CD4-positive, alpha-beta T cell (primary cell): ENCODE data around the gene COG7. TPM values are rescaled to one million over a fixed set of nuclear protein-coding genes. Genes with fewer than 3 reads are reported as not detected.

Experiments used
- ATAC-seq: fragments of 200-7000 bp; cut with Tn5 transposase; one replicate; pipeline ENCODE4 v1.10.0; 2022; ENCODE audit warnings: mild to moderate bottlenecking; ENCODE audit not compliant: poor library complexity
- CTCF ChIA-PET: fragments of 350-600 bp; sonication (Branson Sonifier 250); formaldehyde crosslinking; loops from one replicate; lab custom pipeline; 2021; ENCODE audit warnings: antibody characterized with exemption, inconsistent platforms; lab: Charles Lee
- POLR2A ChIA-PET: fragments of 350-600 bp; sonication (Branson Sonifier 250); formaldehyde crosslinking; loops from one replicate; lab custom pipeline; 2021; ENCODE audit warnings: antibody characterized with exemption, inconsistent platforms; lab: Charles Lee
- DNase-seq, 14 experiments: peaks; one replicate each; pipeline ENCODE4 v3.0.0-alpha.2; 2013 to 2020; ENCODE audit warnings: mixed read lengths in 2 of 14
- H3K27ac ChIP-seq, 2 donors: one replicate each; pipeline versions ENCODE4 v1.5.1 to v1.7.0; 2013; ENCODE audit warnings: low read length in 2 of 2, low read depth in 1 of 2, mild to moderate bottlenecking in 1 of 2
- H3K27me3 ChIP-seq, 2 experiments: 1 replicate in 1 of 2; 2 replicates in 1 of 2; pipeline versions ENCODE4 v1.6.1 to v1.7.0; 2013; ENCODE audit warnings: low read length in 2 of 2, control low read depth in 1 of 2, mild to moderate bottlenecking in 1 of 2, moderate library complexity in 1 of 2; ENCODE audit not compliant: insufficient read depth in 2 of 2, control insufficient read depth in 1 of 2
- H3K36me3 ChIP-seq: one replicate; pipeline ENCODE4 v1.6.1; 2013; ENCODE audit warnings: low read length, control low read depth; ENCODE audit not compliant: insufficient read depth
- H3K4me1 ChIP-seq: one replicate; pipeline ENCODE4 v1.6.1; 2013; ENCODE audit warnings: low read length, control low read depth; ENCODE audit not compliant: insufficient read depth
- H3K4me3 ChIP-seq: one replicate; pipeline ENCODE4 v1.5.1; 2013; ENCODE audit warnings: mild to moderate bottlenecking, low read length, moderate library complexity
- H3K9me3 ChIP-seq, 2 experiments: 1 replicate in 1 of 2; 2 replicates in 1 of 2; pipeline versions ENCODE4 v1.6.1 to v1.7.0; 2013; ENCODE audit warnings: low read length in 2 of 2, mild to moderate bottlenecking in 2 of 2, control low read depth in 1 of 2, moderate library complexity in 1 of 2; ENCODE audit not compliant: control insufficient read depth in 1 of 2, insufficient read depth in 1 of 2
- H3K27ac Mint-ChIP-seq: one replicate; pipeline ENCODE4 v1.8.0; 2020; ENCODE audit warnings: mixed read lengths
- H3K27me3 Mint-ChIP-seq: one replicate; pipeline ENCODE4 v1.8.0; 2021; ENCODE audit warnings: mixed read lengths
- H3K36me3 Mint-ChIP-seq: one replicate; pipeline ENCODE4 v1.8.0; 2021; ENCODE audit warnings: low read depth, mixed read lengths
- H3K4me1 Mint-ChIP-seq: one replicate; pipeline ENCODE4 v1.8.0; 2021; ENCODE audit warnings: low read depth, mixed read lengths
- H3K4me3 Mint-ChIP-seq: one replicate; pipeline ENCODE4 v1.8.0; 2020; ENCODE audit warnings: mild to moderate bottlenecking, mixed read lengths
- H3K9me3 Mint-ChIP-seq: one replicate; pipeline ENCODE4 v1.8.0; 2020; ENCODE audit warnings: mixed read lengths
- CTCF ChIP-seq: fragments of 200-600 bp; IDR thresholded peaks from one replicate; pipeline ENCODE4 v1.8.0; 2022; ENCODE audit warnings: antibody characterized with exemption, mild to moderate bottlenecking
- intact Hi-C, 2 experiments: fragments of 100-400 bp; cut with DNase I in 1 of 2; cut with micrococcal nuclease in 1 of 2; formaldehyde crosslinking; loops; one replicate each; pipeline versions ENCODE4 v1.15.1 to v1.9.0; 2023 to 2025; cut with DNase I, micrococcal nuclease
- total RNA-seq, 174 experiments: library from RNA in 2 of 174; stranded (reverse) in 2 of 174; gene quantifications; one replicate each; pipeline ENCODE4 v1.2.3 and lab custom pipeline; 2021 to 2026

Gene COG7
- total RNA-seq, 2 experiments from 2014 or later: 12.6 to 13.6 TPM

GRCh38 chr16:23356941-23357340 is 96.0 kb downstream of the COG7 start:
- POLR2A ChIA-PET: no interaction called here

GRCh38 chr16:23355106-23355670 is 97.8 kb downstream of the COG7 start:
- H3K4me3 ChIP-seq: no peak overlapping the region
- CTCF ChIA-PET: no interaction called here
- peaks cover 8% of the 10 kb centered on the region for H3K27me3 Mint-ChIP-seq
- H3K9me3 Mint-ChIP-seq: peaks cover 3% of the 10 kb centered on the region
- no peak overlapping the region for H3K27ac Mint-ChIP-seq
- ATAC-seq (no peak), DNase-seq (no peak)
- no peaks in the 10 kb centered on the region for H3K4me1 Mint-ChIP-seq
- intact Hi-C loops: no loop called here
- H3K9me3 ChIP-seq: no peaks in the 10 kb centered on the region
- peaks cover 0 to 4% of the 10 kb centered on the region in 2 experiments for H3K27me3 ChIP-seq
- POLR2A ChIA-PET: no interaction called here
- H3K4me3 Mint-ChIP-seq: no peak overlapping the region
- no peaks in the 10 kb centered on the region for H3K36me3 ChIP-seq
- H3K4me1 ChIP-seq: no peaks in the 10 kb centered on the region
- no peak for TF ChIP-seq CTCF
- H3K36me3 Mint-ChIP-seq: no peaks in the 10 kb centered on the region
- H3K27ac ChIP-seq: no peak overlapping the region

More at GRCh38 chr16:23356941-23357340, 96.0 kb downstream of the COG7 start:
- Histone ChIP-seq H3K9me3 (no peaks in the 10 kb centered on the region), H3K27ac (no peak overlapping the region), H3K4me3 (no peak overlapping the region), H3K27me3 (peaks cover 0 to 4% of the 10 kb centered on the region in 2 experiments), H3K4me1 (no peaks in the 10 kb centered on the region), H3K36me3 (no peaks in the 10 kb centered on the region)
- intact Hi-C loops: no loop called here
- H3K4me1 Mint-ChIP-seq: no peaks in the 10 kb centered on the region
- H3K4me3 Mint-ChIP-seq: no peak overlapping the region
- H3K9me3 Mint-ChIP-seq: peaks cover 3% of the 10 kb centered on the region
- H3K27ac Mint-ChIP-seq: no peak overlapping the region
- H3K27me3 Mint-ChIP-seq: peaks cover 4% of the 10 kb centered on the region
- DNase-seq: no peak
- TF ChIP-seq CTCF: no peak
- H3K36me3 Mint-ChIP-seq: no peaks in the 10 kb centered on the region
- no peak for ATAC-seq
- CTCF ChIA-PET: no interaction called here

GRCh38 chr16:23354246-23354645 is 98.7 kb downstream of the COG7 start:
- ChIA-PET POLR2A (no interaction called here), CTCF (no interaction called here)
- no peak for DNase-seq
- ATAC-seq: no peak
- Mint-ChIP-seq H3K27me3 (peaks cover 8% of the 10 kb centered on the region), H3K9me3 (peaks cover 3% of the 10 kb centered on the region), H3K36me3 (no peaks in the 10 kb centered on the region), H3K27ac (no peak overlapping the region), H3K4me1 (no peaks in the 10 kb centered on the region), H3K4me3 (no peak overlapping the region)
- Histone ChIP-seq H3K27ac (no peak overlapping the region), H3K4me1 (no peaks in the 10 kb centered on the region), H3K4me3 (no peak overlapping the region), H3K36me3 (no peaks in the 10 kb centered on the region), H3K27me3 (peaks cover 0 to 4% of the 10 kb centered on the region in 2 experiments), H3K9me3 (no peaks in the 10 kb centered on the region)
- TF ChIP-seq CTCF: no peak
- intact Hi-C loops: no loop called here
